DOHH2 (cell line): ENCODE results near the gene APLNR.

ENCODE experiments used
- CTCF ChIP-seq: fragments of 200-600 bp; sonication (generic); IDR thresholded peaks from one replicate; pipeline ENCODE4 v1.5.1; 2014; ENCODE audit warnings: antibody characterized with exemption, mild to moderate bottlenecking, low read depth, low read length; ENCODE audit not compliant: poor library complexity, severe bottlenecking
- EZH2phosphoT487 ChIP-seq: fragments of 200-600 bp; sonication (generic); IDR thresholded peaks from 2 replicates; pipeline ENCODE4 v1.6.1; 2017; ENCODE audit warnings: borderline replicate concordance, mild to moderate bottlenecking, antibody characterized with exemption, low read length, moderate library complexity, mixed read lengths

- TF ChIP-seq CTCF (no peak), EZH2phosphoT487 (no peak)
Measured at GRCh38 chr11:57240757-57241156, 3.7 kb upstream of the APLNR start.
